GM18508 (cell line): Measurements from ENCODE around the gene ZNF117.
"Not testable (repeated sequence)": the region's sequence is repeated elsewhere in the genome, so short reads cannot be mapped to it uniquely, and the experiment has no call there.

Source experiments
- ATAC-seq: cut with Tn5 transposase; IDR thresholded peaks from one replicate; pipeline ENCODE4 v1.9.1; 2021; ENCODE audit warnings: moderate number of reproducible peaks; ENCODE audit not compliant: insufficient read depth, unreplicated experiment

The ZNF117 gene

GRCh38 chr7:64997164-64997908, 6.5 kb upstream of the ZNF117 start:
- no peak for ATAC-seq

GRCh38 chr7:64996305-64996704, 5.5 kb upstream of the ZNF117 start:
- ATAC-seq, result no peak

- no peak for ATAC-seq
Measured at GRCh38 chr7:64993901-64994300, 3.1 kb upstream of the ZNF117 start.

- no peak for ATAC-seq
Measured at GRCh38 chr7:64992971-64993370, 2.1 kb upstream of the ZNF117 start.

GRCh38 chr7:64990216-64990615, 620 bp downstream of the ZNF117 start:
- no peak for ATAC-seq

GRCh38 chr7:64978497-64979203, 12.2 kb downstream of the ZNF117 start:
- ATAC-seq, result no peak

GRCh38 chr7:64965594-64965993, 25.2 kb downstream of the ZNF117 start:
- no peak for ATAC-seq

GRCh38 chr7:64959072-64959747, 31.6 kb downstream of the ZNF117 start:
- ATAC-seq, result no peak

GRCh38 chr7:64951250-64951848, 39.5 kb downstream of the ZNF117 start:
- no peak for ATAC-seq

- ATAC-seq, result not testable (repeated sequence)
Measured at GRCh38 chr7:64950673-64951072, 40.2 kb downstream of the ZNF117 start.

- ATAC-seq, result not testable (repeated sequence)
Measured at GRCh38 chr7:64948774-64949173, 42.1 kb downstream of the ZNF117 start.

- no peak for ATAC-seq
Measured at GRCh38 chr7:64947252-64948000, 43.4 kb downstream of the ZNF117 start.

GRCh38 chr7:64946772-64947171, 44.1 kb downstream of the ZNF117 start:
- ATAC-seq, result no peak

GRCh38 chr7:64945503-64946175, 45.2 kb downstream of the ZNF117 start:
- no peak for ATAC-seq

GRCh38 chr7:64944667-64945502, 46.0 kb downstream of the ZNF117 start:
- ATAC-seq, result not testable (repeated sequence)

- not testable (repeated sequence) for ATAC-seq
Measured at GRCh38 chr7:64940021-64940420, 50.8 kb downstream of the ZNF117 start.

GRCh38 chr7:64938540-64938939, 52.3 kb downstream of the ZNF117 start:
- ATAC-seq, result no peak

- no peak for ATAC-seq
Measured at GRCh38 chr7:64934478-64934877, 56.4 kb downstream of the ZNF117 start.
